Stimulated activated CD4-positive, alpha-beta T cell treated with anti-CD3 and anti-CD28 coated beads, Interleukin-1b, Interleukin-23, amount 100 ng/mL, for 1 hour (primary cell): ENCODE measurements around the gene TOP3B.
"Not testable (repeated sequence)": the region's sequence is repeated elsewhere in the genome, so short reads cannot be mapped to it uniquely, and the experiment has no call there.

ENCODE experiments used
- DNase-seq, 2 donors: peaks; one replicate each; pipeline ENCODE4 v3.0.0-alpha.2; 2020; ENCODE audit warnings: low read depth in 2 of 2

TOP3B gene

GRCh38 chr22:21922370-21923162 is 60.0 kb downstream of the TOP3B start:
- no peak for DNase-seq

- no peak for DNase-seq
Observed at GRCh38 chr22:21921729-21922128, 60.9 kb downstream of the TOP3B start.

GRCh38 chr22:21921184-21921721 is 61.3 kb downstream of the TOP3B start:
- no peak for DNase-seq

GRCh38 chr22:21920341-21921183 is 62.0 kb downstream of the TOP3B start:
- no peak for DNase-seq

- DNase-seq = no peak
Observed at GRCh38 chr22:21919526-21920307, 62.9 kb downstream of the TOP3B start.

DNA sequence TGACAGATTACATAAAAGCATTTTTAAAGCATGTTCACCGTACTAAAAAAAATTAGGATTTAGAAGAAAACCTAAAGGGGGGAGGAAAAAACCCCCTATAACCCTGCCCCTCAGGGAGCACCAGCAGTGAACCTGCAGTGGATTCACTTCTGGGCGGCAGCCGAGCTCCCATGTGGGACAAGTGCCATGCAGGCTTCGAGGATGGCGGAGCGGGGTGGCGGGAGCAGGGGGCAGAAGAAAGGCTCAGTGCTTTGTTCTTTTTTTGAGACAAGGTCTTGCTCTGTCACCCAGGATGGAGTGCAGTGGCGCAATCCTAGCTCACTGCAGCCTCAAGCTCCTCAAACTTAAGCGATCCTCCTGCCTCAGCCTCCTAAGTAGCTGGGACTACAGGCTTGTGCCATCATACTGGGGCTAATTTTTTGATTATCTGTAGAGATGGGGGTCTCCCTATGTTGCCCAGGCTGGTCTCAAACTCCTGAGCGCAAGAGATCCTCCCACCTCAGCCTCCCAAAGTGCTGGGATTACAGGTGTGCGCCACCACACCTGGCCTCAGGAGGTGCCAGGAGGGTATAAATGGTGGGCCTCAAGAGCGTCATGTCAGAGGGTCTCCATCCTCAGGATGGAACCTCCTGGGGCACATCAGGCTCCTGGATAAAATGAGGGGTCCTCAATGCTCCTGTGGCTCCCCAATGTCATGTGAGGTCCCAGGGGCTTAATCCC is 64.0 kb downstream of the TOP3B start:
- no peak for DNase-seq

DNA sequence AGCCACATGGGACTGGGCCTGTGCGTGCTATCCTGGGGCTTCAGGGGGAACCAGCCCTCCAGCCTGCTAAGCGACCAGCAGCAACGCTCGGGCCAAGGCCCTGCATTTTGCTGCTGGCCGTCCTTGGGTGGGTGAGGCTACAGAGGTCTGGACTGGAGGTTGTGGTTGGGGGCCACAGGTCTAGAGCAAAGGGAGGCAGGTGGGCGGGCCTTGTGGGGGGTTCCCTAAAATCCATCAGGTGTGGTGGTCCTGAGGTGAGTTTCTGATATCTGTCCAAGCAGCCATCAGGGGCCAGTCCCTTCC is 64.7 kb downstream of the TOP3B start:
- DNase-seq = no peak

DNA sequence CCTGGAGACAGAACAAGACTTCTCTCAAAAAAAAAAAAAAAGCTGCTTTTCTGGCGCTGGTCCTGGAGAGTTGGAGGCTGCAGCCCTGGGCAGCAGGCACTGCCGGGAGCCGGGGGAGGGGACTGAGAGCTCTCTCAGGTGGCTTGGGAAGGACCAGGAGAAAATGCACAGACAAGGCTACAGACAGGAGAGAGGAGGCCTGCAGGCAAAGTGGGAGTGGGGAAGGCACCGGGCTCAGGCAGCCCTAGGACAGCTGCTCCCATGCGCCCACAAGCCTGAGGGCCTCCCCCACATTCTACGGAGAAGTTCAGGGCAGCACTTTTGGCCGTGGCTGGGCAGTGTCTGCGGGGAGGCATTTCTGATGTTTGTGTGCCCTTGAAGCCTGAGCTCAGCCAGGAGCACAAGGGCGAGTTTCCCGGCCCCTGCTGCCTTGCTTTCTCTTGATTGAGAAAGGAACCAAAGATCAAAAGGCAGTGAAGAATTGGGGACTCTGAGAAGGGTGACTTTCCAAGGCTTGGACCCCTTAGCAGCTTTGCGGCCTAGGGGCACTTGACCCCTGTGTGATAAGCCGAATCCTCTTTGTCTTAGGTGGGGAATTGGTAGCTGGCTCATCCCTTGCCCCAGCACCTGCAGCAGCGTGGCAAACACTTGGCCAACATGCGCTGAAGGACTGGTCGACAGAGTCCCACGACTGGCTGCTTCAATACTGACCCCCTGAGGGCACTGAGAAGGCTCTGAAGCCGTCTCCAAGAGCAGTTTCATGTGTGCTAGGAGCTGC is 65.2 kb downstream of the TOP3B start:
- no peak for DNase-seq

DNA sequence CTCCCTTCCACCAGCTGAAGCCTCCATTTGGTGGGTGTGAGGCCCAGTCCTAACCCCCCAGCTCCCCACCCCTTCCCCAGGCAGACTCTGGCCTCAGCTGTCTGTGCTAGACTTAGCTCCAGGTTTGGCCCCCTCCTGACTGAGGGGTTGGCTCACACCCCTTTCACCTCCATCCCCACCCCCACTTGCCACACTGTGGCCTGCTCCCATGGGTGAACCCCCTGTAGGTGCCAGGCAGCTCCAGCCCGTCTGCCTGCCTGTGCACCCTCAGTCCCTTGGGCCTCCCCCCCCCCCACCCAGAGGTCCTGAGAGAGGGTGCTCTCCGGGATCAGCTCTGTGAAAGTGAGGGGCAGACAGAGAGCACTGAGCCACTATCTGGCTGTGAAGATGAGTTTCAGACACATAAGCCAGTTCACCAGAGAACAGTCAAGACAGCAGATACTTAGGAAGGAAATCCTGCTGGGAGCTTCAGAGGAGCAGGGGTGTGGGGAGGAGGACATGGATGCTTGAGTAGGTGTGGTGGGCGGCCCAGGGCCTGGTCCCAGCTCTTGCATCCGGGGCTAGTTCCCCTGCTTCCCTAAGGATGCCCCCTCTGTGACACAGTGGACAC is 66.2 kb downstream of the TOP3B start:
- DNase-seq = no peak

DNA sequence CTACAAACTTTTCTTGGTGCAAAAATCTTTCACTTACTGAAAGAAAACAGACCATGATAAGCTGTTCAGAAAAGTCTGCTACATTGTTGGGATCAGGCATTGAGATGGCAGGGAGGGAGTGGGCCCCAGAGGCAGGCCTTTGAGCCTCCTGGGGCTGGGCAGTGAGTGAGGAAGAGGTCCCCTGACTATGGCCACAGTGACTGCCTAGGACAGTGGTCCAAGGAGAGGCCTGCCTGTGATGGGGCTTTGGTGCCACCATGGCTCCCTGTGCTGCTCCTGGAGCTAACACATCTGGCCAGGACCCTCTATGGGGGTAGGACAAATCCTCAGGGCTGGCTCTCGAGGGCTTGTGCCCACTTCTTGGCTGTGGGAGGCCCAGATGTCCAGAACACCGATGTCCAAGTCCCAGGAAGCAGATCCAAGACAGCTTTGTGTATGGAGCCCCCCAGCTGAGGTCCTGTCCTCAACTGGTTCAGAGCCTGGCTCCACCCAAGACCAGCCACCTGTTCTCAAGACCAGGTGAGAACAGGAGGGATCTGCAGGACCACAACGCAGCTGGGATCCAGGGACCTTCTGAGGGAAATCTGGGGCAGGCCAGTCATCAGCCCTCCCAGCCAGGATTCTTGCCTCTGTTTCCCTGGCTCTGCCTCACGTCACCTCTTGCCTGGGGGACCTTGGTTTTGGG is 66.8 kb downstream of the TOP3B start:
- no peak for DNase-seq

DNA sequence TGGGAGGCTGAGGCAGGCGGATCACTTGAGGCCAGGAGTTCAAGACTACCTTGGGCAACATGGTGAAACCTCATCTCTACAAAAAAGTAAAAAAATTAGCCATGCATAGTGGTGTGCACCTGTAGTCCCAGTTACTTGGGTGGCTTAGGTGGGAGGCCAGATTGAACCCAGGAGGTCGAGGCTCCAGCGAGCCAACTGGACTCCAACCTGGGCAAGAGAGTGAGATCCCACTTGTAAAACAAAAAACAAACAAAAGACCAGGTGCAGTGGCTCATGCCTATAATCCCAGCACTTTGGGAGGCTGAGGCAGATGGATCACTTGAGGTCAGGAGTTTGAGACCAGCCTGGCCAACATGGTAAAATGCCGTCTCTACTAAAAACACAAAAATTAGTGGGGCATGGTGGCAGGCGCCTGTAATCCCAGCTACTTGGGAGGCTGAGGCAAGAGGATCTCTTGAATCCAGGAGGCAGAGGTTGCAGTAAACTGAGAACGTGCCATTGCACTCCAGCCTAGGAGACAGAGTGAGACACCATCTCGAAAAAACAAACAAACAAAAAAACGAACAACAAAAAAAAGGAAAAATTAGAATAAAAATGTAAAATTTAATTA is 68.4 kb downstream of the TOP3B start:
- not testable (repeated sequence) for DNase-seq

- DNase-seq = not testable (repeated sequence)
Observed at GRCh38 chr22:21910367-21910766, 72.2 kb downstream of the TOP3B start.

GRCh38 chr22:21909871-21910270 is 72.7 kb downstream of the TOP3B start:
- no peak for DNase-seq

- DNase-seq = no peak
Observed at GRCh38 chr22:21907638-21908522, 74.7 kb downstream of the TOP3B start.
